ENCODE results near the gene KIF7.

Gene KIF7

GRCh38 chr15:89669941-89670340 lies 14.7 kb upstream of the KIF7 start:
- no peak overlapping the region for H3K4me3 ChIP-seq (ENCODE audit: low read depth, low read length)

- no peak overlapping the region for H3K4me3 ChIP-seq (ENCODE audit: low read depth, low read length)
Measured at GRCh38 chr15:89669309-89669865, 14.1 kb upstream of the KIF7 start.

- H3K4me3 ChIP-seq (ENCODE audit: low read depth, low read length) = no peak overlapping the region
Measured at GRCh38 chr15:89668171-89668570, 12.9 kb upstream of the KIF7 start.

- H3K4me3 ChIP-seq (ENCODE audit: low read depth, low read length) = no peak overlapping the region
Measured at GRCh38 chr15:89667706-89667960, 12.4 kb upstream of the KIF7 start.

- H3K4me3 ChIP-seq (ENCODE audit: low read depth, low read length) = no peak overlapping the region
Measured at GRCh38 chr15:89666858-89667705, 11.8 kb upstream of the KIF7 start.

GRCh38 chr15:89666184-89666857 lies 11.1 kb upstream of the KIF7 start:
- H3K4me3 ChIP-seq (ENCODE audit: low read depth, low read length) = no peak overlapping the region

GRCh38 chr15:89665449-89666181 lies 10.3 kb upstream of the KIF7 start:
- H3K4me3 ChIP-seq (ENCODE audit: low read depth, low read length) = peak overlapping the region; percentile 14

GRCh38 chr15:89664441-89665350 lies 9.4 kb upstream of the KIF7 start:
- no peak overlapping the region for H3K4me3 ChIP-seq (ENCODE audit: low read depth, low read length)

- H3K4me3 ChIP-seq (ENCODE audit: low read depth, low read length) = no peak overlapping the region
Measured at GRCh38 chr15:89662893-89663626, 7.8 kb upstream of the KIF7 start.

GRCh38 chr15:89660556-89660955 lies 5.3 kb upstream of the KIF7 start:
- H3K4me3 ChIP-seq (ENCODE audit: low read depth, low read length) = no peak overlapping the region

- no peak overlapping the region for H3K4me3 ChIP-seq (ENCODE audit: low read depth, low read length)
Measured at GRCh38 chr15:89659295-89659694, 4.0 kb upstream of the KIF7 start.

- no peak overlapping the region for H3K4me3 ChIP-seq (ENCODE audit: low read depth, low read length)
Measured at GRCh38 chr15:89657686-89658200, 2.5 kb upstream of the KIF7 start.

GRCh38 chr15:89656116-89656815 lies 999 bp upstream of the KIF7 start:
- no peak overlapping the region for H3K4me3 ChIP-seq (ENCODE audit: low read depth, low read length)

- H3K4me3 ChIP-seq (ENCODE audit: low read depth, low read length) = peak overlapping the region; percentile 76
Measured at GRCh38 chr15:89654301-89654761, 936 bp downstream of the KIF7 start.

- no peak overlapping the region for H3K4me3 ChIP-seq (ENCODE audit: low read depth, low read length)
Measured at GRCh38 chr15:89653578-89653977, 1.7 kb downstream of the KIF7 start.

GRCh38 chr15:89652666-89653065 lies 2.6 kb downstream of the KIF7 start:
- H3K4me3 ChIP-seq (ENCODE audit: low read depth, low read length) = no peak overlapping the region

- no peak overlapping the region for H3K4me3 ChIP-seq (ENCODE audit: low read depth, low read length)
Measured at GRCh38 chr15:89652131-89652530, 3.1 kb downstream of the KIF7 start.

GRCh38 chr15:89649716-89650115 lies 5.6 kb downstream of the KIF7 start:
- no peak overlapping the region for H3K4me3 ChIP-seq (ENCODE audit: low read depth, low read length)

GRCh38 chr15:89649013-89649625 lies 6.1 kb downstream of the KIF7 start:
- no peak overlapping the region for H3K4me3 ChIP-seq (ENCODE audit: low read depth, low read length)
